Stomach (tissue), 4 donors: Measurements from ENCODE around the gene SEMA4D.

Experiments
- EP300 ChIP-seq: sonication (generic); formaldehyde crosslinking; IDR thresholded peaks from one replicate; pipeline ENCODE4 v1.6.1; 2017; ENCODE audit warnings: antibody characterized with exemption
- POLR2A ChIP-seq, 4 donors: fragments of 450-650 bp; IDR thresholded peaks; one replicate each; pipeline ENCODE4 v1.6.1; 2016; ENCODE audit warnings: antibody characterized with exemption in 4 of 4, control low read depth in 2 of 4, mild to moderate bottlenecking in 1 of 4, moderate library complexity in 1 of 4
- TF ChIP-seq, protein P1 (sequence below), 7 experiments: fragments of 450-650 bp in 4 of 7; fragments of 200-600 bp in 3 of 7; sonication (generic) in 3 of 7; IDR thresholded peaks; one replicate each; pipeline ENCODE4 v1.5.1; 2016 to 2019; ENCODE audit warnings: antibody characterized with exemption in 7 of 7, control low read depth in 2 of 7, mild to moderate bottlenecking in 1 of 7

DNA sequence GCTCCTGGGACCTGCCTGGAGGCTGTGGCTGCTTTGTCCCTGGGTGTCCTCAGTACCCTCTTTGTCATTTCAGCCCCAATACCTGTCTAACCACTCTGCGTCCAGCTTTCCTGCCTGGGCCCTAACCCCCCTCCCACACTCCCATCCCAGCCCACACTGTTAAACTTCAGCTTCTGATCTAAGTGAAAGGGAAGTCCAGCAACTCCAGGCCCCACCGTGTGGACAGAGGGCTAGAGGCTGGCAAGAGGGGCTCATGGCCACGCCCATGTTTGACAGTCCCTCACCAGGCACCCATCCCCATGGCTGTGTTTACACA lies 56.3 kb downstream of the SEMA4D start:
- TF ChIP-seq, protein P1, sequence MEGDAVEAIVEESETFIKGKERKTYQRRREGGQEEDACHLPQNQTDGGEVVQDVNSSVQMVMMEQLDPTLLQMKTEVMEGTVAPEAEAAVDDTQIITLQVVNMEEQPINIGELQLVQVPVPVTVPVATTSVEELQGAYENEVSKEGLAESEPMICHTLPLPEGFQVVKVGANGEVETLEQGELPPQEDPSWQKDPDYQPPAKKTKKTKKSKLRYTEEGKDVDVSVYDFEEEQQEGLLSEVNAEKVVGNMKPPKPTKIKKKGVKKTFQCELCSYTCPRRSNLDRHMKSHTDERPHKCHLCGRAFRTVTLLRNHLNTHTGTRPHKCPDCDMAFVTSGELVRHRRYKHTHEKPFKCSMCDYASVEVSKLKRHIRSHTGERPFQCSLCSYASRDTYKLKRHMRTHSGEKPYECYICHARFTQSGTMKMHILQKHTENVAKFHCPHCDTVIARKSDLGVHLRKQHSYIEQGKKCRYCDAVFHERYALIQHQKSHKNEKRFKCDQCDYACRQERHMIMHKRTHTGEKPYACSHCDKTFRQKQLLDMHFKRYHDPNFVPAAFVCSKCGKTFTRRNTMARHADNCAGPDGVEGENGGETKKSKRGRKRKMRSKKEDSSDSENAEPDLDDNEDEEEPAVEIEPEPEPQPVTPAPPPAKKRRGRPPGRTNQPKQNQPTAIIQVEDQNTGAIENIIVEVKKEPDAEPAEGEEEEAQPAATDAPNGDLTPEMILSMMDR (IDR thresholded peaks at IDR 0.05) = no peak
- no peak for TF ChIP-seq POLR2A (IDR thresholded peaks at IDR 0.05)
- TF ChIP-seq EP300 = no peak
